ENCODE measurements around the gene TFPI.

GRCh38 chr2:187593697-187594096, 39.5 kb upstream of the TFPI start:
- TF ChIP-seq CTCF (IDR thresholded peaks at IDR 0.05) (no peak), POLR2AphosphoS5 (IDR thresholded peaks at IDR 0.05) (no peak)
